22Rv1 (cell line): ENCODE measurements around the gene LENG9.

Experiments
- ZFX ChIP-seq: fragments of 450-650 bp; IDR thresholded peaks from 2 replicates; pipeline ENCODE4 v1.6.1; 2017; ENCODE audit warnings: antibody characterized with exemption, borderline replicate concordance
- TF ChIP-seq, protein P1 (sequence below): fragments of 450-650 bp; IDR thresholded peaks from 2 replicates; pipeline ENCODE4 v1.5.1; 2017; ENCODE audit warnings: mild to moderate bottlenecking

DNA sequence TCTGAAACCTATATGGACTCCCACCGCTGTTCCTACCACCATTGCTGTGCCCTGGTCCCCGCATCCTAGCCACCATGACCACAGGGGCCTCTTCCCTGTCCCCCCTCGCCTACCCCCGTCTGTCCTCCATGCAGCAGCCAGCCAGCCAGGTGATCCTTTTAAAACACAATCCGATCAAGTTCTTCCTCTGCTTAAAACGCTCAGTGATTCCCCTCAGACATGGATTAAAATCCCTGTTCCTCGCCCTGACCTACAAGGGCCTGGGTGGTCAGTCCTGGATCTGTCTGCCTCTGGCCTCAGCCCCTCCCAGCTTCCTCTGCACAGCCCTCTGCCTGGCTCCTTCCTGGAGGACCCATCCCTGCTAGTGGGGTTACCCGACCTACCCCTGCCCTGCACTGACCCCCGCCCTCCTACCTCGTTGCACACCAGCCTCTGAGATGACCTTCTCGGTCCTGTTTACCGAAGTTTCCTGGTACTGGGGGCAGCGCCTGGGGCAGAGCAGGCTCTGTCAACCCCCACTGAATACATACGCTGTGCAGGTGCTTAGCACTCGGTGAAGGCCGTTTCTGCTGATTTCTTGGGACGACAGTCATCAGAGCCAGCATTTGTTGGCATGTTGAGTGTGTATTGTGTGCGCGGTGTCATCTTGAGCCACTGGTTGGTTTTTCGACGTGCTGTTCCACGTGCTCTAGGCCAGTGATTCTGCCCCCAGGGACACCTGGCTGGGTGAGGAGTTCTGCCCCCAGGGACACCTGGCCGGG lies 29.3 kb downstream of the LENG9 start:
- TF ChIP-seq, protein P1, sequence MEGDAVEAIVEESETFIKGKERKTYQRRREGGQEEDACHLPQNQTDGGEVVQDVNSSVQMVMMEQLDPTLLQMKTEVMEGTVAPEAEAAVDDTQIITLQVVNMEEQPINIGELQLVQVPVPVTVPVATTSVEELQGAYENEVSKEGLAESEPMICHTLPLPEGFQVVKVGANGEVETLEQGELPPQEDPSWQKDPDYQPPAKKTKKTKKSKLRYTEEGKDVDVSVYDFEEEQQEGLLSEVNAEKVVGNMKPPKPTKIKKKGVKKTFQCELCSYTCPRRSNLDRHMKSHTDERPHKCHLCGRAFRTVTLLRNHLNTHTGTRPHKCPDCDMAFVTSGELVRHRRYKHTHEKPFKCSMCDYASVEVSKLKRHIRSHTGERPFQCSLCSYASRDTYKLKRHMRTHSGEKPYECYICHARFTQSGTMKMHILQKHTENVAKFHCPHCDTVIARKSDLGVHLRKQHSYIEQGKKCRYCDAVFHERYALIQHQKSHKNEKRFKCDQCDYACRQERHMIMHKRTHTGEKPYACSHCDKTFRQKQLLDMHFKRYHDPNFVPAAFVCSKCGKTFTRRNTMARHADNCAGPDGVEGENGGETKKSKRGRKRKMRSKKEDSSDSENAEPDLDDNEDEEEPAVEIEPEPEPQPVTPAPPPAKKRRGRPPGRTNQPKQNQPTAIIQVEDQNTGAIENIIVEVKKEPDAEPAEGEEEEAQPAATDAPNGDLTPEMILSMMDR: no peak
- TF ChIP-seq ZFX: no peak
